Muscle layer of colon (tissue), 2 donors: Measurements from ENCODE around the gene HRH2.
"Not testable (repeated sequence)": the region's sequence is repeated elsewhere in the genome, so short reads cannot be mapped to it uniquely, and the experiment has no call there.

Experiments
- H3K27ac ChIP-seq: one replicate; pipeline ENCODE4 v1.7.0; 2013; ENCODE audit warnings: low read depth, mild to moderate bottlenecking, low read length, moderate library complexity
- H3K27me3 ChIP-seq, 2 donors: one replicate each; pipeline ENCODE4 v1.7.0; 2013; ENCODE audit warnings: low read length in 2 of 2, mild to moderate bottlenecking in 2 of 2; ENCODE audit not compliant: insufficient read depth in 2 of 2, control insufficient read depth in 1 of 2
- H3K36me3 ChIP-seq: one replicate; pipeline ENCODE4 v1.7.0; 2013; ENCODE audit warnings: mild to moderate bottlenecking, low read length; ENCODE audit not compliant: insufficient read depth
- H3K4me1 ChIP-seq: one replicate; pipeline ENCODE4 v1.7.0; 2013; ENCODE audit warnings: mild to moderate bottlenecking, low read length; ENCODE audit not compliant: insufficient read depth
- H3K4me3 ChIP-seq, 2 donors: one replicate each; pipeline ENCODE4 v1.7.0; 2013; ENCODE audit warnings: low read length in 2 of 2, low read depth in 1 of 2, mild to moderate bottlenecking in 1 of 2, moderate library complexity in 1 of 2
- H3K9ac ChIP-seq: one replicate; pipeline ENCODE4 v1.7.0; 2013; ENCODE audit warnings: low read length
- H3K9me3 ChIP-seq: one replicate; pipeline ENCODE4 v1.7.0; 2013; ENCODE audit warnings: mild to moderate bottlenecking, low read length
- donor health status: abdominal sarcoma.
- donor health status: Adenocarcinoma of cecum.

HRH2 gene

GRCh38 chr5:175649967-175650366, 7.9 kb upstream of the HRH2 start:
- Histone ChIP-seq H3K9ac (no peak overlapping the region), H3K27ac (no peak overlapping the region), H3K4me1 (no peaks in the 10 kb centered on the region), H3K27me3 (no peaks in the 10 kb centered on the region), H3K36me3 (no peaks in the 10 kb centered on the region), H3K9me3 (no peaks in the 10 kb centered on the region), H3K4me3 (no peak overlapping the region)

GRCh38 chr5:175650430-175651205, 7.3 kb upstream of the HRH2 start:
- H3K27me3 ChIP-seq, H3K9ac ChIP-seq, H3K4me3 ChIP-seq, H3K27ac ChIP-seq, H3K36me3 ChIP-seq, H3K9me3 ChIP-seq, H3K4me1 ChIP-seq: not testable (repeated sequence)

- no peaks in the 10 kb centered on the region for H3K36me3 ChIP-seq
- H3K9me3 ChIP-seq: no peaks in the 10 kb centered on the region
- no peak overlapping the region for H3K27ac ChIP-seq
- no peak overlapping the region for H3K9ac ChIP-seq
- H3K4me3 ChIP-seq: no peak overlapping the region
- H3K4me1 ChIP-seq: no peaks in the 10 kb centered on the region
- peaks cover under 1 to 8% of the 10 kb centered on the region in 2 donors for H3K27me3 ChIP-seq
These were observed 4.9 kb upstream of the HRH2 start for GRCh38 chr5:175652741-175653663.

GRCh38 chr5:175653763-175654162, 4.1 kb upstream of the HRH2 start:
- H3K27me3 ChIP-seq: peaks cover 8% of the 10 kb centered on the region in 2 donors
- no peak overlapping the region for H3K4me3 ChIP-seq
- H3K36me3 ChIP-seq: no peaks in the 10 kb centered on the region
- H3K9ac ChIP-seq: no peak overlapping the region
- H3K27ac ChIP-seq: no peak overlapping the region
- H3K9me3 ChIP-seq: no peaks in the 10 kb centered on the region
- no peaks in the 10 kb centered on the region for H3K4me1 ChIP-seq

GRCh38 chr5:175654339-175654738, 3.5 kb upstream of the HRH2 start:
- no peaks in the 10 kb centered on the region for H3K9me3 ChIP-seq
- no peak overlapping the region for H3K4me3 ChIP-seq
- peaks cover 8 to 13% of the 10 kb centered on the region in 2 donors for H3K27me3 ChIP-seq
- H3K27ac ChIP-seq: no peak overlapping the region
- H3K4me1 ChIP-seq: no peaks in the 10 kb centered on the region
- no peaks in the 10 kb centered on the region for H3K36me3 ChIP-seq
- H3K9ac ChIP-seq: no peak overlapping the region

- no peak overlapping the region for H3K9ac ChIP-seq
- no peaks in the 10 kb centered on the region for H3K9me3 ChIP-seq
- H3K4me1 ChIP-seq: no peaks in the 10 kb centered on the region
- no peak overlapping the region for H3K27ac ChIP-seq
- no peak overlapping the region for H3K4me3 ChIP-seq
- H3K36me3 ChIP-seq: no peaks in the 10 kb centered on the region
- H3K27me3 ChIP-seq: peaks cover 8 to 13% of the 10 kb centered on the region in 2 donors
These were observed 3.1 kb upstream of the HRH2 start for GRCh38 chr5:175654807-175655206.

GRCh38 chr5:175655411-175655810, 2.5 kb upstream of the HRH2 start:
- no peaks in the 10 kb centered on the region for H3K9me3 ChIP-seq
- H3K27ac ChIP-seq: no peak overlapping the region
- no peaks in the 10 kb centered on the region for H3K4me1 ChIP-seq
- H3K36me3 ChIP-seq: no peaks in the 10 kb centered on the region
- no peak overlapping the region for H3K4me3 ChIP-seq
- no peak overlapping the region for H3K9ac ChIP-seq
- H3K27me3 ChIP-seq: peaks cover 8 to 13% of the 10 kb centered on the region in 2 donors

GRCh38 chr5:175656966-175657365, 905 bp upstream of the HRH2 start:
- no peaks in the 10 kb centered on the region for H3K9me3 ChIP-seq
- H3K27ac ChIP-seq: no peak overlapping the region
- H3K36me3 ChIP-seq: no peaks in the 10 kb centered on the region
- H3K4me1 ChIP-seq: no peaks in the 10 kb centered on the region
- no peak overlapping the region for H3K4me3 ChIP-seq
- no peak overlapping the region for H3K9ac ChIP-seq
- H3K27me3 ChIP-seq: peaks cover 8 to 13% of the 10 kb centered on the region in 2 donors

GRCh38 chr5:175658299-175659145, 651 bp downstream of the HRH2 start:
- Histone ChIP-seq H3K27ac (no peak overlapping the region), H3K4me3 (peak overlapping the region; percentile 39 to 41), H3K9ac (no peak overlapping the region), H3K9me3 (no peaks in the 10 kb centered on the region), H3K36me3 (no peaks in the 10 kb centered on the region), H3K27me3 (peaks cover 8 to 13% of the 10 kb centered on the region in 2 donors), H3K4me1 (no peaks in the 10 kb centered on the region)

- no peaks in the 10 kb centered on the region for H3K4me1 ChIP-seq
- H3K27me3 ChIP-seq: peaks cover 8 to 13% of the 10 kb centered on the region in 2 donors
- no peak overlapping the region for H3K27ac ChIP-seq
- H3K9ac ChIP-seq: no peak overlapping the region
- no peak overlapping the region for H3K4me3 ChIP-seq
- H3K9me3 ChIP-seq: no peaks in the 10 kb centered on the region
- no peaks in the 10 kb centered on the region for H3K36me3 ChIP-seq
These were observed 1.8 kb downstream of the HRH2 start for GRCh38 chr5:175659546-175660253.
